K562 (cell line): Measurements from ENCODE around the gene RHBDF2. TPM values are rescaled to one million over a fixed set of nuclear protein-coding genes. Genes with fewer than 3 reads are reported as not detected.

Experiments
- ADNP ChIP-seq: fragments of 200-800 bp; sonication (Bioruptor generic); IDR thresholded peaks from 2 replicates; pipeline ENCODE4 v1.6.1; 2016; ENCODE audit warnings: missing genetic modification characterization, missing compliant biosample characterization
- C11orf30 ChIP-seq: fragments of 450-650 bp; IDR thresholded peaks from 2 replicates; pipeline ENCODE4 v1.6.1; 2016; ENCODE audit warnings: low read depth, mild to moderate bottlenecking
- EHMT2 ChIP-seq: fragments of 450-650 bp; IDR thresholded peaks from 2 replicates; pipeline ENCODE4 v1.6.1; 2018; ENCODE audit warnings: antibody characterized with exemption
- EWSR1 ChIP-seq: fragments of 450-650 bp; IDR thresholded peaks from 2 replicates; pipeline ENCODE4 v1.6.1; 2018; ENCODE audit warnings: borderline replicate concordance, mild to moderate bottlenecking, low read depth, moderate library complexity; ENCODE audit not compliant: partially characterized antibody
- FOXJ2 ChIP-seq: fragments of 200-800 bp; sonication (Bioruptor generic); IDR thresholded peaks from 2 replicates; pipeline ENCODE4 v1.6.1; 2016; ENCODE audit warnings: missing genetic modification characterization, missing compliant biosample characterization
- FOXJ3 ChIP-seq: sonication (generic); formaldehyde crosslinking; IDR thresholded peaks from 2 replicates; pipeline ENCODE4 v1.4.0; 2020; ENCODE audit warnings: mild to moderate bottlenecking, missing genetic modification reagents
- NFATC3 ChIP-seq: fragments of 450-650 bp; IDR thresholded peaks from 2 replicates; pipeline ENCODE4 v1.6.1; 2017; ENCODE audit warnings: mild to moderate bottlenecking
- NFE2 ChIP-seq: IDR thresholded peaks from 2 replicates; pipeline ENCODE4 v1.6.1; 2014; ENCODE audit warnings: antibody characterized with exemption, low read depth
- SIX5 ChIP-seq, 2 experiments: IDR thresholded peaks; 2 replicates each; pipeline ENCODE4 v1.6.1; 2011; ENCODE audit warnings: low read length in 2 of 2, borderline replicate concordance in 1 of 2, low read depth in 1 of 2, mild to moderate bottlenecking in 1 of 2, moderate library complexity in 1 of 2; ENCODE audit not compliant: insufficient read depth in 1 of 2
- SMARCA5 ChIP-seq: fragments of 450-650 bp; IDR thresholded peaks from 2 replicates; pipeline ENCODE4 v1.6.1; 2016
- SOX6 ChIP-seq: fragments of 450-650 bp; IDR thresholded peaks from 2 replicates; pipeline ENCODE4 v1.6.1; 2014; ENCODE audit warnings: mild to moderate bottlenecking
- TARDBP ChIP-seq: fragments of 450-650 bp; IDR thresholded peaks from 2 replicates; pipeline ENCODE4 v1.6.1; 2016
- ZBED1 ChIP-seq: IDR thresholded peaks from 2 replicates; pipeline ENCODE4 v1.6.1; 2014
- ZFP30 ChIP-seq: fragments of 250-450 bp; sonication (Bioruptor Pico); IDR thresholded peaks from 2 replicates; pipeline ENCODE4 v1.8.0; 2022; ENCODE audit warnings: moderate library complexity, mild to moderate bottlenecking, inconsistent platforms, borderline replicate concordance
- ZNF253 ChIP-seq: fragments of 250-450 bp; sonication (Bioruptor Pico); conservative IDR thresholded peaks from 2 replicates; pipeline ENCODE4 v1.6.1; 2021; ENCODE audit warnings: mild to moderate bottlenecking
- ZNF57 ChIP-seq: fragments of 450-650 bp; formaldehyde crosslinking; IDR thresholded peaks from 2 replicates; pipeline ENCODE4 v1.4.0; 2020; ENCODE audit warnings: mild to moderate bottlenecking, moderate library complexity
- polyA plus RNA-seq, 8 experiments: library from polyadenylated mRNA; depleted of rRNA in 4 of 8; stranded (reverse) in 5 of 8; unstranded in 3 of 8; fragments of >200 nt; fragmentation: Nextera tagmentation in 2 of 8; fragmentation: Illumina TruSeq in 1 of 8; extraction: Ambion mirVana in 2 of 8; extraction: Trizol in 1 of 8; gene quantifications; 2 replicates each; pipeline versions ENCODE4 v1.2.1 to v1.2.3, GENCODE V29; 2011 to 2014; ENCODE audit warnings: inconsistent platforms in 1 of 8, missing spikeins in 1 of 8
- total RNA-seq, 7 experiments: library from RNA; depleted of rRNA in 6 of 7; stranded (reverse); fragments of >200 nt in 6 of 7; fragmentation: Illumina TruSeq in 2 of 7; extraction: Trizol in 2 of 7; gene quantifications; 2 replicates each; pipeline versions ENCODE4 v1.2.1 to v1.2.3, GENCODE V29; 2011 to 2021; ENCODE audit warnings: low replicate concordance in 1 of 7
- TF ChIP-seq, protein P1 (sequence below): IDR thresholded peaks from 2 replicates; pipeline ENCODE4 v1.6.1; 2016; ENCODE audit warnings: missing genetic modification characterization, missing compliant biosample characterization
- TF ChIP-seq, protein P2 (sequence below), 2 experiments: IDR thresholded peaks in 1 of 2; conservative IDR thresholded peaks in 1 of 2; 2 replicates each; pipeline ENCODE4 v1.6.1; 2016; ENCODE audit warnings: low read depth in 2 of 2, mild to moderate bottlenecking in 1 of 2, missing compliant biosample characterization in 1 of 2, missing genetic modification characterization in 1 of 2, moderate library complexity in 1 of 2
- TF ChIP-seq, protein P3 (sequence below): fragments of 450-650 bp; conservative IDR thresholded peaks from 2 replicates; pipeline ENCODE4 v1.6.1; 2016; ENCODE audit warnings: missing genetic modification characterization, low read depth, mild to moderate bottlenecking, control low read depth, missing compliant biosample characterization
- TF ChIP-seq, protein P4 (sequence below): fragments of 250-450 bp; sonication (Bioruptor Pico); IDR thresholded peaks from 2 replicates; pipeline ENCODE4 v1.5.0; 2021; ENCODE audit warnings: mild to moderate bottlenecking, moderate library complexity

RHBDF2 gene
- total and polyA plus RNA-seq, 9 of the 15 experiments (the other 6 are each of a cell fraction or from before 2014, with no cell fraction given), result 0.04 to 2.8 (median 1.1) TPM

DNA sequence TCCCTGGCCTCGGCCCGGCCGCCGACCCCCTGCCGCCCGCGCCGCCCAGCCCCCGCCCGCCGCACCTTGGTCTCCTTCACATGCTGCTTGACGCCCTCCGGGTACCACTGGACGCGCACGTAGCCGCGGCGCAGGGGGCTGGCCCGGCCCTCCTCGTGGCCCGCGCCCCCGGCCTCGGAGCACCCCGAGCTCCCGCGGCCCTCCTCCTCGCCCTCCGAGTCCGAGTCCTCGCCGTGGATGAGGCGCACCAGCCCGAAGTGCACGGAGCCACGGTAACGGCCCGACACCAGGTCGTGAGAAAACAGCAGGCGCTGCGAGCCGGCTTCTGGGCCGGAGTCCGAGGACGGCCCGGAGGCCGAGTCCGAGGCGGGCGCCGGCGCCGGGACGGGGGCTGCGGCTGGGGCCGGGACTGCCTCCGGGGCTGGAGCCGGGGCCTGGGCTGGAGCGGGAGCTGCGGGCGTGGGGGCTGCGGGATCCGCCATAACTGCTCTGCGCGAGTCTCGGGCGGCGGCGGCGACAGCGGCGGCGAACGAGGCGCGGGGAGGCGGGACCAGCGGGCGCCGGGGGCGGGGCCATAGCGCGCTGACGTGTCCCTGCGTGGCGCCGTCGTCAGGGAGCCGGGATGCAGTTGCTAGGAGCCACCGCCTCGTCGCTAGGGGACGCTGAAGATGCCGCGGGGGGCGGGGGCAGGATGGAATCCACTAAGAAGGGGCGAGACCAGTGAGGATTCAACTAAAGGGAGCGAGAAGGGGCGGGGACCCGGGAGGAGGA lies 48.4 kb downstream of the RHBDF2 start, which contains the start of gene UBE2O (continued):
- no peak for TF ChIP-seq FOXJ2 (tag)
- TF ChIP-seq TARDBP, result no peak
- TF ChIP-seq, protein P1, sequence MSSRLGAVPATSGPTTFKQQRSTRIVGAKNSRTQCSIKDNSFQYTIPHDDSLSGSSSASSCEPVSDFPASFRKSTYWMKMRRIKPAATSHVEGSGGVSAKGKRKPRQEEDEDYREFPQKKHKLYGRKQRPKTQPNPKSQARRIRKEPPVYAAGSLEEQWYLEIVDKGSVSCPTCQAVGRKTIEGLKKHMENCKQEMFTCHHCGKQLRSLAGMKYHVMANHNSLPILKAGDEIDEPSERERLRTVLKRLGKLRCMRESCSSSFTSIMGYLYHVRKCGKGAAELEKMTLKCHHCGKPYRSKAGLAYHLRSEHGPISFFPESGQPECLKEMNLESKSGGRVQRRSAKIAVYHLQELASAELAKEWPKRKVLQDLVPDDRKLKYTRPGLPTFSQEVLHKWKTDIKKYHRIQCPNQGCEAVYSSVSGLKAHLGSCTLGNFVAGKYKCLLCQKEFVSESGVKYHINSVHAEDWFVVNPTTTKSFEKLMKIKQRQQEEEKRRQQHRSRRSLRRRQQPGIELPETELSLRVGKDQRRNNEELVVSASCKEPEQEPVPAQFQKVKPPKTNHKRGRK, result no peak
- TF ChIP-seq ZNF253, result no peak
- TF ChIP-seq, protein P2, sequence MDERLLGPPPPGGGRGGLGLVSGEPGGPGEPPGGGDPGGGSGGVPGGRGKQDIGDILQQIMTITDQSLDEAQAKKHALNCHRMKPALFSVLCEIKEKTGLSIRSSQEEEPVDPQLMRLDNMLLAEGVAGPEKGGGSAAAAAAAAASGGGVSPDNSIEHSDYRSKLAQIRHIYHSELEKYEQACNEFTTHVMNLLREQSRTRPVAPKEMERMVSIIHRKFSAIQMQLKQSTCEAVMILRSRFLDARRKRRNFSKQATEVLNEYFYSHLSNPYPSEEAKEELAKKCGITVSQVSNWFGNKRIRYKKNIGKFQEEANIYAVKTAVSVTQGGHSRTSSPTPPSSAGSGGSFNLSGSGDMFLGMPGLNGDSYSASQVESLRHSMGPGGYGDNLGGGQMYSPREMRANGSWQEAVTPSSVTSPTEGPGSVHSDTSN (CRISPR knock-in tag; IDR thresholded peaks at IDR 0.05; ENCODE audit: low read depth), result no peak
- TF ChIP-seq, protein P2 (tag; conservative IDR thresholded peaks at IDR 0.05; ENCODE audit: low read depth), result no peak
- TF ChIP-seq, protein P3, sequence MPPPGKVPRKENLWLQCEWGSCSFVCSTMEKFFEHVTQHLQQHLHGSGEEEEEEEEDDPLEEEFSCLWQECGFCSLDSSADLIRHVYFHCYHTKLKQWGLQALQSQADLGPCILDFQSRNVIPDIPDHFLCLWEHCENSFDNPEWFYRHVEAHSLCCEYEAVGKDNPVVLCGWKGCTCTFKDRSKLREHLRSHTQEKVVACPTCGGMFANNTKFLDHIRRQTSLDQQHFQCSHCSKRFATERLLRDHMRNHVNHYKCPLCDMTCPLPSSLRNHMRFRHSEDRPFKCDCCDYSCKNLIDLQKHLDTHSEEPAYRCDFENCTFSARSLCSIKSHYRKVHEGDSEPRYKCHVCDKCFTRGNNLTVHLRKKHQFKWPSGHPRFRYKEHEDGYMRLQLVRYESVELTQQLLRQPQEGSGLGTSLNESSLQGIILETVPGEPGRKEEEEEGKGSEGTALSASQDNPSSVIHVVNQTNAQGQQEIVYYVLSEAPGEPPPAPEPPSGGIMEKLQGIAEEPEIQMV, result no peak
- TF ChIP-seq C11orf30, result no peak
- TF ChIP-seq SMARCA5, result no peak
- no peak for TF ChIP-seq ZNF57 (CRISPR knock-in tag)
- TF ChIP-seq NFE2, result no peak
- TF ChIP-seq EWSR1, result no peak
- TF ChIP-seq ZBED1, result no peak
- TF ChIP-seq FOXJ3 (CRISPR knock-in tag), result no peak
- TF ChIP-seq SOX6, result no peak
- TF ChIP-seq, protein P4, sequence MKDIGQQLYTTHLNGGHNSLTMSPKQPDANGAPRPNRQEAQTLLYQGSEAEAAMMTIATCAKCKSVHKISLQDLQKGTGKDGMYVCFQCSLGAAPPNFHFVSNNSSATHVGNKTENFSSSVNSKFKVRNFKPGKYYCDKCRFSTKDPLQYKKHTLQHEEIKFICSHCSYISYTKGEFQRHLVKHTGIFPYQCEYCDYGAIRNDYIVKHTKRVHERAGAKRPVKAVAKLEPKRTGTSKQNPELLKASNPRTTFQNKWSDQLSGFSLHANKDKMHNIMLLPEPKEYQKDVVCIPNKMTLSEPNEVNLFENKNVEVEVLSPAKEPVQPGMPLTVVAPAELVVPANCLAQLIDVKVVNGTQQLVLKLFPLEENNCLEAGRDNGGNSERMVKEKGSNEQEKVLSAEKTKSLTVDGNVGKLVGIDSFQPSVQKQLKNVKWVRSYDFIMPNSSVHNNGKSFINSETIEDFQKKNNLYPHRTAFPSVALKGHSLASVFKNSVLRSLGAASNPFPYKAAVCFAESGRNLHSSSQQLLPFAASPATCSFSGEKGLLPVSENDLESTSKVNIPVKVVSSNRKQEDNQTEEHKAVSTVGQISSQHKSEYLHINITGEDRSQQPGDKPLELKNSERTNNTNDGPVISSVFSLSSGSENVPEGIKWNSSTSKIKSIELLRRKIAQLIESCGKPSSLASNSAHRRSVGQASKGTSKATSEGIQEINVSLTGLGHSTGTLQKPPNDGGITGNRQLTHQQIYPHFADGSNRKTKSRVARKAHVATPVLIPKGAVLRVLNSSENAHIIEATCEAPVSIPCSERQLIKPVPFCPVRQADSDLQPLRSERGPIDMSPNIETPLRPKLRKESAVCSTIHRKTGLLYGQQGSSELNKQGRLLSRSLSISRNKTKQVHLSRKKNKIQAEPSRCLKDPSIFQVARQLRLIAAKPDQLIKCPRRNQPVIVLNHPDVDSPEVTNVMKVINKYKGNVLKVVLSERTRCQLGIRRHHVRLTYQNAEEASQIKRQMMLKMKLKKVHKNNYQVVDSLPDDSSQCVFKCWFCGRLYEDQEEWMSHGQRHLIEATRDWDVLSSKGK (CRISPR knock-in tag), result no peak
- TF ChIP-seq EHMT2, result no peak
- TF ChIP-seq SIX5 (IDR thresholded peaks at IDR 0.05; ENCODE audit: borderline replicate concordance in 1 of 2, insufficient read depth in 1 of 2, low read depth in 1 of 2, low read length in 2 of 2), result no peak
- TF ChIP-seq ADNP (tag), result no peak
- TF ChIP-seq ZFP30, result no peak
- TF ChIP-seq NFATC3, result no peak
